Measurements from ENCODE around the gene FRMD6. TPM values are rescaled to one million over a fixed set of nuclear protein-coding genes. Genes with fewer than 3 reads are reported as not detected.

The FRMD6 gene
- total and polyA plus RNA-seq, 2 experiments from 2014 or later: 5.4 to 18.7 TPM

DNA sequence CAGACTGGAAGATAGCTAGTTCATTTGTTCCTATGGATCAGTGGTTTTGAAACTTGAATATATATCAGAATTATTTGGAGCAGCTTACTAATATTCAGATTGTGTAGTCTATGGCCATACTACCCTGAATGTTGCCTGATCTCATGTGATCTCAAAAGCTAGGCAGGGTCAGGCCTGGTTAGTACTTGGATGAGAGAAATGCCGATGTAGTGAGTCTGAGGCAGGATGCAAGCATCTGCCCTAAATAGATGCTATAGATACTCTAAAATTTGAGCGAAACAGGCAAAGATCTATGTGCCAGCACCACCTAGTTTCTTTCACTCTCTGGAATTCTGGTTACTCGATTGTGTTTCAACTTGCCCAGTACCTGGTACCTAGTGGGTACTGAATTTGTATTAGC, 40.9 kb downstream of the FRMD6 start:
- peaks cover 6% of the 10 kb centered on the region for H3K79me2 ChIP-seq (replicated peaks; ENCODE audit: insufficient read depth)
- H3K4me1 ChIP-seq (ENCODE audit: insufficient read depth): no peaks in the 10 kb centered on the region
- Mint-ChIP-seq H3K4me1 (no peaks in the 10 kb centered on the region; the same call in 2 of the 3 replicates), H3K27ac (no peak overlapping the region), H3K36me3 (ENCODE audit: low read depth) (peaks cover 3% of the 10 kb centered on the region; the same call in 1 of the 3 replicates), H3K27me3 (ENCODE audit: insufficient read depth, low read depth, poor library complexity) (no peaks in the 10 kb centered on the region), H3K4me3 (no peak overlapping the region), H3K9me3 (no peaks in the 10 kb centered on the region)
- 0 out of 2 replicates have a peak, but pooled peaks cover 2% of the 10 kb centered on the region for H4K20me1 ChIP-seq (replicated peaks; ENCODE audit: insufficient read depth)
- H3K27ac ChIP-seq (ENCODE audit: low read depth): no peak overlapping the region
- no peak overlapping the region for H3K4me2 ChIP-seq
- no peaks in the 10 kb centered on the region for H3F3A ChIP-seq (replicated peaks; ENCODE audit: low read depth)
- ATAC-seq (no peak), DNase-seq (ENCODE audit: low spot score) (no peak)
- H3K27me3 ChIP-seq (ENCODE audit: insufficient read depth): no peaks in the 10 kb centered on the region
- H3K36me3 ChIP-seq (ENCODE audit: insufficient read depth): no peaks in the 10 kb centered on the region
- no peak overlapping the region for H3K4me3 ChIP-seq
- H3K9me2 ChIP-seq (ENCODE audit: insufficient read depth): no peaks in the 10 kb centered on the region
- H2AFZ ChIP-seq: no peak overlapping the region
- TF ChIP-seq JUNB (IDR thresholded peaks at IDR 0.05; ENCODE audit: unreplicated experiment): no peak
- TF ChIP-seq ZNF331 (CRISPR knock-in tag; IDR thresholded peaks at IDR 0.05; ENCODE audit: low read depth): no peak
- TF ChIP-seq STAT1 (IDR thresholded peaks at IDR 0.05; ENCODE audit: unreplicated experiment): no peak
- no peak for TF ChIP-seq ZNF462 (CRISPR knock-in tag; IDR thresholded peaks at IDR 0.05)
- no peak for TF ChIP-seq CTCF (conservative IDR thresholded peaks at IDR 0.05; ENCODE audit: low read depth in 2 of 2)
- TF ChIP-seq NANOG (IDR thresholded peaks at IDR 0.05; ENCODE audit: borderline replicate concordance): no peak
- TF ChIP-seq CREB1 (CRISPR knock-in tag; IDR thresholded peaks at IDR 0.05; ENCODE audit: low read depth): no peak
- TF ChIP-seq EZH2 (IDR thresholded peaks at IDR 0.05; ENCODE audit: low read depth, unreplicated experiment): no peak
